Frontal cortex (tissue), 4 donors: ENCODE data around the gene SEC23A. TPM values are rescaled to one million over a fixed set of nuclear protein-coding genes. Genes with fewer than 3 reads are reported as not detected.
"Not testable (repeated sequence)": the region's sequence is repeated elsewhere in the genome, so short reads cannot be mapped to it uniquely, and the experiment has no call there.

Source experiments
- DNase-seq, 2 donors: peaks; one replicate each; pipeline ENCODE4 v3.0.0; 2012; ENCODE audit warnings: low spot score in 2 of 2
- FAIRE-seq: peaks from 2 replicates; lab custom pipeline; 2012; peaks lifted over from hg19 to GRCh38; lab: Jason Lieb, UNC
- total RNA-seq: library from RNA; depleted of rRNA; stranded (reverse); fragments of >200 nt; gene quantifications from one replicate; pipeline ENCODE4 v1.2.3, GENCODE V29; 2014
- donor health status: control.
- donor health status: control.
- donor health status: control.

The SEC23A gene
- total RNA-seq, result 182 TPM

GRCh38 chr14:39102969-39103957 lies at the start of gene SEC23A:
Gene SEC23A, minus strand, starts transcription at chr14:39103235. Its CDS starts 7,117 bp downstream, at chr14:39096118.
- FAIRE-seq, result no peak
- peak; percentile 78 to 79 for DNase-seq

GRCh38 chr14:39145266-39145966 lies 42.4 kb upstream of the SEC23A start:
- FAIRE-seq (no peak), DNase-seq (no peak)

GRCh38 chr14:39143226-39143625 lies 40.2 kb upstream of the SEC23A start:
- not testable (repeated sequence) for FAIRE-seq, DNase-seq

GRCh38 chr14:39141623-39142022 lies 38.6 kb upstream of the SEC23A start:
- not testable (repeated sequence) for DNase-seq, FAIRE-seq

GRCh38 chr14:39140170-39140569 lies 37.1 kb upstream of the SEC23A start:
- FAIRE-seq, result no peak

GRCh38 chr14:39138440-39138839 lies 35.4 kb upstream of the SEC23A start:
- DNase-seq, result no peak

More at GRCh38 chr14:39140170-39140569, 37.1 kb upstream of the SEC23A start:
- no peak for DNase-seq

GRCh38 chr14:39137835-39138234 lies 34.8 kb upstream of the SEC23A start:
- FAIRE-seq, DNase-seq: not testable (repeated sequence)

More at GRCh38 chr14:39138440-39138839, 35.4 kb upstream of the SEC23A start:
- no peak for FAIRE-seq

- FAIRE-seq (no peak), DNase-seq (no peak)
These were observed 19.5 kb upstream of the SEC23A start for GRCh38 chr14:39122330-39123138.

GRCh38 chr14:39114073-39114838 lies 11.2 kb upstream of the SEC23A start, which contains the start of gene GEMIN2:
Gene GEMIN2, plus strand, starts transcription at chr14:39114323. Its CDS starts 16 bp downstream, at chr14:39114339.
- no peak for FAIRE-seq
- DNase-seq, result peak; percentile 75 to 82

GRCh38 chr14:39113685-39114072 lies 10.6 kb upstream of the SEC23A start:
- DNase-seq (no peak), FAIRE-seq (no peak)

GRCh38 chr14:39109893-39110715 lies 7.1 kb upstream of the SEC23A start:
- no peak for FAIRE-seq
- DNase-seq, result no peak

- DNase-seq (no peak), FAIRE-seq (no peak)
These were observed 5.8 kb upstream of the SEC23A start for GRCh38 chr14:39108791-39109190.

- DNase-seq, result peak in 1 of 2 donors; percentile 43
- FAIRE-seq, result no peak
These were observed 4.6 kb upstream of the SEC23A start for GRCh38 chr14:39107591-39107996.

GRCh38 chr14:39104078-39104801 lies 1.2 kb upstream of the SEC23A start:
- not testable (repeated sequence) for DNase-seq, FAIRE-seq

GRCh38 chr14:39102265-39102968 lies 618 bp downstream of the SEC23A start:
- FAIRE-seq (no peak), DNase-seq (peak; percentile 18 to 36)

GRCh38 chr14:39099748-39100147 lies 3.3 kb downstream of the SEC23A start:
- no peak for DNase-seq
- FAIRE-seq, result no peak

- not testable (repeated sequence) for FAIRE-seq, DNase-seq
These were observed 3.8 kb downstream of the SEC23A start for GRCh38 chr14:39099215-39099614.
